Measurements from ENCODE around the gene ZNF763. TPM values are rescaled to one million over a fixed set of nuclear protein-coding genes. Genes with fewer than 3 reads are reported as not detected.

The ZNF763 gene
- total RNA-seq = 1 to 10 TPM; 4.4 to 5.0 TPM
- 2.4 TPM for polyA plus RNA-seq (2013, experiment 1 of 2)
- polyA plus RNA-seq (2013, experiment 2 of 2) = 2.1 TPM
- long read RNA-seq, experiment 1, partial matches to known transcripts = 0 of 2 reads
- long read RNA-seq, experiment 1, other reads (novel, unspliced or antisense) = 1 of 2 reads
- long read RNA-seq, experiment 2, partial matches to known transcripts = 0 of 6 reads
- long read RNA-seq, experiment 2, other reads (novel, unspliced or antisense) = 1 of 6 reads
- long read RNA-seq, experiment 3, transcript ZNF763-202 (4 exons, 1,518 nt) = major isoform, 11 of 16 reads
- long read RNA-seq, experiment 3, partial matches to known transcripts = 0 of 16 reads
- long read RNA-seq, experiment 3, other reads (novel, unspliced or antisense) = 2 of 16 reads
- long read RNA-seq, experiment 4, transcript ZNF763-202 (4 exons, 1,518 nt) = major isoform, 6 of 7 reads
- long read RNA-seq, experiment 4, partial matches to known transcripts = 0 of 7 reads
- long read RNA-seq, experiment 4, other reads (novel, unspliced or antisense) = 1 of 7 reads

- Histone ChIP-seq H3K27ac (ENCODE audit: low read depth, low read length) (peak within 1 kb of the TSS; percentile 70), H3K9me3 (ENCODE audit: control insufficient read depth, low read length) (no peaks in the 10 kb centered on the region), H3K9ac (ENCODE audit: extremely low read depth, low read length, poor library complexity, severe bottlenecking) (peak within 1 kb of the TSS; percentile 65), H3K27me3 (ENCODE audit: control insufficient read depth, insufficient read depth, low read length, poor library complexity, severe bottlenecking) (no peaks in the 10 kb centered on the region), H3K4me3 (ENCODE audit: low read length) (peak within 1 kb of the TSS; percentile 88), H3K4me1 (ENCODE audit: control insufficient read depth, insufficient read depth, low read length) (peaks cover 4% of the 10 kb centered on the region), H3K36me3 (ENCODE audit: control insufficient read depth, insufficient read depth, low read length) (no peaks in the 10 kb centered on the region)
- peaks cover 17% of the 10 kb centered on the region for H3K4me1 Mint-ChIP-seq
- peaks cover 37% of the 10 kb centered on the region for H3K9me3 Mint-ChIP-seq
- peaks cover 18% of the 10 kb centered on the region for H3K27me3 Mint-ChIP-seq (ENCODE audit: insufficient read depth)
- TF ChIP-seq CTCF (conservative IDR thresholded peaks at IDR 0.05) = no peak
- peak within 1 kb of the TSS; percentile 89 for H3K27ac Mint-ChIP-seq
- DNase-seq = peak; percentile 98
- H3K4me3 Mint-ChIP-seq = peak within 1 kb of the TSS; percentile 66
- peaks cover 22% of the 10 kb centered on the region for H3K36me3 Mint-ChIP-seq (ENCODE audit: low read depth)
- WGBS, 2 experiments (ENCODE audit: insufficient coverage in 1 of 2, insufficient read length in 1 of 2) = 0 to 1% methylated on average over 30 to 47 of the region's 47 CpGs
These were observed at the start of gene ZNF763 for GRCh38 chr19:11964858-11965645. Gene ZNF763, plus strand, starts transcription at chr19:11965040. Its CDS starts 169 bp downstream, at chr19:11965209.

GRCh38 chr19:11921852-11922495 is 42.9 kb upstream of the ZNF763 start:
- TF ChIP-seq CTCF (conservative IDR thresholded peaks at IDR 0.05) = no peak
- Histone ChIP-seq H3K9me3 (ENCODE audit: control insufficient read depth, low read length) (peaks cover 11% of the 10 kb centered on the region), H3K4me3 (ENCODE audit: low read length) (no peak overlapping the region), H3K27me3 (ENCODE audit: control insufficient read depth, insufficient read depth, low read length, poor library complexity, severe bottlenecking) (no peaks in the 10 kb centered on the region), H3K9ac (ENCODE audit: extremely low read depth, low read length, poor library complexity, severe bottlenecking) (no peak overlapping the region), H3K27ac (ENCODE audit: low read depth, low read length) (no peak overlapping the region), H3K36me3 (ENCODE audit: control insufficient read depth, insufficient read depth, low read length) (no peaks in the 10 kb centered on the region), H3K4me1 (ENCODE audit: control insufficient read depth, insufficient read depth, low read length) (peaks cover 4% of the 10 kb centered on the region)
- DNase-seq = no peak
- 91% methylated on average over 5 of the region's 6 CpGs; no CpG with 5 or more reads in 1 of the 2 experiments for WGBS, 2 experiments (ENCODE audit: insufficient coverage in 1 of 2, insufficient read length in 1 of 2)
- Mint-ChIP-seq H3K27me3 (ENCODE audit: insufficient read depth) (peaks cover 9% of the 10 kb centered on the region), H3K27ac (no peak overlapping the region), H3K36me3 (ENCODE audit: low read depth) (peaks cover 8% of the 10 kb centered on the region), H3K4me1 (peaks cover 22% of the 10 kb centered on the region), H3K4me3 (no peak overlapping the region), H3K9me3 (peaks cover 56% of the 10 kb centered on the region)

Data from endodermal cell (in vitro differentiated cells).